ENCODE data around the gene MYBL2.

DNA sequence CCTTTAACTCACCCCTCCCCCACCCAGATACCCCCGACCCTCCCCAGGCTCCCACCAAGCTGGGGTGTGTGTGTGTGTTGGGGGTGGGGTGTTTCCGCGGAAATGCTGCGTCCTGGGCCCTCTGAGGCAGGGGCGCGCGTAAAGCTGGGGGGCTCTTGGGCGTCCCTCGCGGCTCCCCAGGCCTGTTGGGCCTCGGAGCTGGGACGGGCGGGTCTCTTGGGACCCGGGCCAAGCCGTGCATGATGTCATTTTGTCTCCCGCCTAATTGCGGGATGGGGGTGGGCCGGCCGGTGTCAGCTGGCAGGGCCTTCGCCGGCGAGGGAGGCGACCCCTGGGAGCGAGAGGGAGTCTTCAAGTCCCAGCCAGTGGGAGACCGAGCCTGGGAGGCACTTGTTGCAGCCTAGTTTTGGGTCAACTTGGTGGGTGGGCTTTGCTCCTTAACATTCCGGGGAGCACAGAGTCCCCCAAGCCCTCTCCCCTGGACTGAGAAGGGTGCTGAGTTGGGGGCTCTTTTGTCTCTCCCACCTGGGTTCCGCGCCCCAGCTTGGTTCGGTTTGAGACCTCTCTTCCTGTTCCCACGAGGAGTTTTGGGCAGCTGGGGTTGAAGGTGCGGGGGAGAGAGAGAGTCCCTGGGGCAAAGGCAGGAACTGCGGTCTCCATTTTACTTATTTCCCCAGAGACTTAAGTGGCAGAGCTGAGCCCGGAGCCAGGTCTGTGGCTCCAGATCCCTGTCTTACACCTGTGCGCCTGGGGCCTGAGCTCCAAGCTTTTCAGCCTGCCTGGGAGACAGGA is 623 bp downstream of the MYBL2 start:
- TF ChIP-seq, protein P1, sequence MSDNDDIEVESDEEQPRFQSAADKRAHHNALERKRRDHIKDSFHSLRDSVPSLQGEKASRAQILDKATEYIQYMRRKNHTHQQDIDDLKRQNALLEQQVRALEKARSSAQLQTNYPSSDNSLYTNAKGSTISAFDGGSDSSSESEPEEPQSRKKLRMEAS (IDR thresholded peaks at IDR 0.05; ENCODE audit: insufficient read depth, insufficient read length): no peak
- TF ChIP-seq EZH2 (IDR thresholded peaks at IDR 0.05; ENCODE audit: borderline replicate concordance, low read depth, low read length, severe bottlenecking): no peak
- TF ChIP-seq, protein P2, sequence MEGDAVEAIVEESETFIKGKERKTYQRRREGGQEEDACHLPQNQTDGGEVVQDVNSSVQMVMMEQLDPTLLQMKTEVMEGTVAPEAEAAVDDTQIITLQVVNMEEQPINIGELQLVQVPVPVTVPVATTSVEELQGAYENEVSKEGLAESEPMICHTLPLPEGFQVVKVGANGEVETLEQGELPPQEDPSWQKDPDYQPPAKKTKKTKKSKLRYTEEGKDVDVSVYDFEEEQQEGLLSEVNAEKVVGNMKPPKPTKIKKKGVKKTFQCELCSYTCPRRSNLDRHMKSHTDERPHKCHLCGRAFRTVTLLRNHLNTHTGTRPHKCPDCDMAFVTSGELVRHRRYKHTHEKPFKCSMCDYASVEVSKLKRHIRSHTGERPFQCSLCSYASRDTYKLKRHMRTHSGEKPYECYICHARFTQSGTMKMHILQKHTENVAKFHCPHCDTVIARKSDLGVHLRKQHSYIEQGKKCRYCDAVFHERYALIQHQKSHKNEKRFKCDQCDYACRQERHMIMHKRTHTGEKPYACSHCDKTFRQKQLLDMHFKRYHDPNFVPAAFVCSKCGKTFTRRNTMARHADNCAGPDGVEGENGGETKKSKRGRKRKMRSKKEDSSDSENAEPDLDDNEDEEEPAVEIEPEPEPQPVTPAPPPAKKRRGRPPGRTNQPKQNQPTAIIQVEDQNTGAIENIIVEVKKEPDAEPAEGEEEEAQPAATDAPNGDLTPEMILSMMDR (IDR thresholded peaks at IDR 0.05; ENCODE audit: extremely low read depth in 1 of 2, insufficient read depth in 1 of 2, low read depth in 1 of 2, low read length in 2 of 2): no peak
- no peak for TF ChIP-seq JUN (IDR thresholded peaks at IDR 0.05; ENCODE audit: borderline replicate concordance, insufficient read depth, insufficient read length, low read depth)
- TF ChIP-seq FOS (IDR thresholded peaks at IDR 0.05; ENCODE audit: borderline replicate concordance, insufficient read depth, low read length): no peak
- no peak for TF ChIP-seq POLR2A (IDR thresholded peaks at IDR 0.05; ENCODE audit: low read depth, low read length)
- no peak for TF ChIP-seq POLR2AphosphoS5 (IDR thresholded peaks at IDR 0.05; ENCODE audit: insufficient read depth, low read depth, low read length)
- no peak for TF ChIP-seq GATA2 (IDR thresholded peaks at IDR 0.05; ENCODE audit: insufficient read depth, insufficient read length, low read depth, low read length)
- no peak for TF ChIP-seq MYC (IDR thresholded peaks at IDR 0.05; ENCODE audit: low read depth, low read length)
